ENCODE data around the gene RALGPS1. TPM values are rescaled to one million over a fixed set of nuclear protein-coding genes. Genes with fewer than 3 reads are reported as not detected.

RALGPS1 gene
- total and polyA plus RNA-seq, 2 of the 8 experiments (the other 6 are each of a cell fraction or from before 2014, with no cell fraction given), result 20.0 to 23.5 TPM

GRCh38 chr9:126907058-126907457 is 7.5 kb upstream of the RALGPS1 start:
- no peak overlapping the region for H2BK15ac ChIP-seq (ENCODE audit: low read length)
- H3K18ac ChIP-seq (ENCODE audit: extremely low read depth, low read length), result no peak overlapping the region
- H3K4me1 ChIP-seq (replicated peaks in 1 of 4; ENCODE audit: control insufficient read depth in 3 of 4, insufficient read depth in 4 of 4, low read length in 3 of 4), result peaks cover 0 to 6% (median 2%) of the 10 kb centered on the region in 4 experiments; a peak in 1 of 7 replicates
- DNase-seq (ENCODE audit: low read depth in 1 of 2, low spot score in 2 of 2) (no peak), FAIRE-seq (no peak)
- no peak overlapping the region for H3K4me3 ChIP-seq (ENCODE audit: extremely low read depth in 1 of 4, insufficient read depth in 2 of 4, low read depth in 3 of 4, low read length in 4 of 4)
- no peak overlapping the region for H3K4ac ChIP-seq (replicated peaks; ENCODE audit: insufficient read length, low read depth, low read length)
- no peak overlapping the region for H4K8ac ChIP-seq (ENCODE audit: extremely low read depth, insufficient read depth, low read length)
- no peak overlapping the region for H3K9ac ChIP-seq (replicated peaks in 1 of 4; ENCODE audit: extremely low read depth in 1 of 4, low read depth in 3 of 4, low read length in 3 of 4)
- H2AK5ac ChIP-seq (ENCODE audit: low read depth, low read length), result no peak overlapping the region
- no peaks in the 10 kb centered on the region for H3K79me2 ChIP-seq (ENCODE audit: control insufficient read depth in 1 of 2, insufficient read depth in 2 of 2, low read length in 2 of 2)
- 77% methylated on average over 2 of the region's 2 CpGs; no CpG with 5 or more reads in 1 of the 2 experiments for WGBS, 2 experiments (ENCODE audit: extremely low coverage in 1 of 2, insufficient coverage in 1 of 2, insufficient read length in 1 of 2, insufficient replicate concordance in 2 of 2, low coverage in 1 of 2, low lambda C conversion rate in 2 of 2, missing lambda C conversion rate in 1 of 2)
- no peak overlapping the region for H4K91ac ChIP-seq (replicated peaks; ENCODE audit: insufficient read length, low read length)
- no peak overlapping the region for H2BK20ac ChIP-seq (ENCODE audit: low read length)
- H2BK5ac ChIP-seq (ENCODE audit: low read depth, low read length), result no peak overlapping the region
- peaks cover 0 to 2% (median 0%) of the 10 kb centered on the region in 4 experiments; a peak in 1 of 7 replicates for H3K27me3 ChIP-seq (replicated peaks in 1 of 4; ENCODE audit: control insufficient read depth in 3 of 4, extremely low read depth in 1 of 4, insufficient read depth in 3 of 4, low read length in 3 of 4)
- TF ChIP-seq CTBP2 (IDR thresholded peaks at IDR 0.05; ENCODE audit: borderline replicate concordance, insufficient read depth, insufficient read length, low read length), result no peak
- no peak overlapping the region for H4K5ac ChIP-seq (ENCODE audit: insufficient read length, low read depth, low read length)
- CTCF ChIA-PET (ENCODE audit: partially characterized antibody), result interaction anchor here (0.6 to 0.9 kb wide), 3 partner anchors 12 to 31 kb away, joined by 3 to 4 read pairs (median 3); no protein-coding TSS in a partner anchor
- no peak overlapping the region for H3K27ac ChIP-seq (ENCODE audit: low read depth, low read length)
- no peak overlapping the region for H3K14ac ChIP-seq (ENCODE audit: insufficient read length)
- H2BK12ac ChIP-seq (ENCODE audit: low read depth, low read length), result no peak overlapping the region
- no peak overlapping the region for H3K23ac ChIP-seq (ENCODE audit: insufficient read length)
- H3K23me2 ChIP-seq (ENCODE audit: low read depth, low read length), result no peaks in the 10 kb centered on the region
- POLR2A ChIA-PET (ENCODE audit: partially characterized antibody), result no interaction called here
- no peaks in the 10 kb centered on the region for H3K36me3 ChIP-seq (ENCODE audit: control insufficient read depth in 2 of 4, insufficient read depth in 4 of 4, low read length in 3 of 4)
- H2AFZ ChIP-seq (ENCODE audit: low read length), result no peak overlapping the region
- H3K9me3 ChIP-seq (ENCODE audit: insufficient read depth in 2 of 2, low read depth in 1 of 2, low read length in 1 of 2), result no peaks in the 10 kb centered on the region
- no peak overlapping the region for H3K56ac ChIP-seq (replicated peaks; ENCODE audit: insufficient read length, low read depth, low read length)
- H4K20me1 ChIP-seq (replicated peaks in 1 of 2; ENCODE audit: control insufficient read depth in 1 of 2, insufficient read depth in 2 of 2, low read length in 2 of 2), result no peaks in the 10 kb centered on the region
- H3K79me1 ChIP-seq (ENCODE audit: low read depth, low read length), result no peaks in the 10 kb centered on the region
- H2BK120ac ChIP-seq (replicated peaks; ENCODE audit: low read depth, low read length), result no peak overlapping the region
- H3K4me2 ChIP-seq (ENCODE audit: insufficient read depth in 1 of 2, low read depth in 2 of 2, low read length in 2 of 2), result no peak overlapping the region

Measured in H1 (cell line).